UCSD-AML1 (cell line): ENCODE data around the gene CELF2.

Experiments
- DNase-seq: peaks from one replicate; lab custom pipeline; 2025; ENCODE audit not compliant: unreplicated experiment; lab: John Stamatoyannopoulos, UW

CELF2 gene

DNA sequence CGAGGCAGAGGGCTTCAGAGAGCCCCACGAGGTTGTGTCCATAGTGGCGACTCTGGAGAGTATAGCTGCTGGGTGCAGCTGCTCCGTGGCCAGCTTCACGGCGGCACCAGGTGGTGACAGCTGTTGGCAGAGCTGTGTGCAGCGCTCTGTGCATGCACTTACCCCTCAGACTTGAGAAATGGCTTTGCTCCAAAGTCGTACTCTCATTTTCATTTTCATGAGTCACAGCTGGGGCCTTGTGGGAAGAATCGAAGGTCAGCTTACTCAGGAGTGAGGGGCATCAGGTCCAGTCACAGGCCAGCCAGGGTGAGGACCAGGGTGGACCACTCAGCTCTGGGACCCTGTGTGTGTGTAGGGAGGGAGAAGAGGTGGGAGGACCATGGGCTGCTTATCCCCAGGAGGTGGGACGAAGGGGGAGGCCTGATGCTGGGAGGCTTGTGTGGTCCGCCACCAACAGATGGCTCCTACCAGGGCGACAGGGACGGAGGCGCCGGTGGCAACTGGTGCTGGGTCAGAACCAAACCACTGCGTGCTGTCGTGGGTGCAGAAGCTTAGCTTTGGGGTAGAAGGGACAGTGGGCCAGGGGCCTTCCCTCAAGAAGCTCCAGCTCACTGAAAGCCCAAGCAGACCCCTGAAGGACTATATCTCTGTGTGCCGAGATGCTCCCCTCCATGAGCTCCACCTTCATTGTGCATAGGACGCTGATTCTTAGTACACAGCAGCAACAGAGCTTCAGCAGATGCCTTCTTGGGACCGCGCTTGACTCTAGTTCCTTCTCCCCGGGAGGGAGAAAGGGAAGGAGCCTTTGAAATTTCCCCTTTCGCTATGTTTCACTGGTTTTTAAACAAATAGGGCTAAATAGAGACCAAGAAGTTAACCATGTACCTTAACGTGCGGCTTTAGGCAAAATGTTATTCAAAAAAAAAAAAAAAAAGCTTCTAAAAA is 225.0 kb downstream of the CELF2 start:
- no peak for DNase-seq

GRCh38 chr10:11243425-11244222 is 226.0 kb downstream of the CELF2 start:
- DNase-seq: no peak

- DNase-seq: no peak
Measured at GRCh38 chr10:11245095-11245479, 227.4 kb downstream of the CELF2 start.

GRCh38 chr10:11245510-11245909 is 227.8 kb downstream of the CELF2 start:
- DNase-seq: no peak

DNA sequence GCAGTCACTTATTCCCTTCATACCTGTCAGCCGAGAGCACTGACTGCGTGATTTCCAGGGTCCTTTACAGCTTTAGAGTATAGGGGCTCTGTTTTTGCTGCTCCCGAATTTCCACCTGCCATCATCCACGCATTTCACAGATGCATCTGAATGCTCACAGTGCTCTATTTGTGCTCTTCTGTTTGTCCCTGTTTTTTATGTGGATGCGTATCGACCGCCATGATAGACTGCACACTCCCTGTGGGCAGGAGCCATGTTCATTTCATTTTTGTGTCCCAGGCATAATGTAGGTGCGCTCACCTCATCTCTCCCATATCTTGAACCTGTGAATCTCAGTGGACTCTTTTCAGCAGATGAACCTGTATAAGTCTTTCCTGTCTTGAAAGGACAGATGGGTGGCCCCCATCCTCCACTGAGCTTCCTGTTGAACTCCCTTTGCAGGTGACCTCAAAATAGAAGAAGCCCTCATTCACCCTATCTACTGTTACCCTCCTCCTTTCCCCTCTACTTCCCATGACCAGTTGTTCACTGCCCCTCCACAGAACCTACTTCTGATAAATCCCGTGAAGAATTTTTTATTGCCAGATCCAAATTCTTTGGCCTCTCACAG is 228.4 kb downstream of the CELF2 start:
- no peak for DNase-seq

- DNase-seq: no peak
Measured at GRCh38 chr10:11246752-11247467, 229.2 kb downstream of the CELF2 start.

- no peak for DNase-seq
Measured at GRCh38 chr10:11249152-11249807, 231.6 kb downstream of the CELF2 start.

GRCh38 chr10:11249808-11250195 is 232.1 kb downstream of the CELF2 start:
- no peak for DNase-seq

DNA sequence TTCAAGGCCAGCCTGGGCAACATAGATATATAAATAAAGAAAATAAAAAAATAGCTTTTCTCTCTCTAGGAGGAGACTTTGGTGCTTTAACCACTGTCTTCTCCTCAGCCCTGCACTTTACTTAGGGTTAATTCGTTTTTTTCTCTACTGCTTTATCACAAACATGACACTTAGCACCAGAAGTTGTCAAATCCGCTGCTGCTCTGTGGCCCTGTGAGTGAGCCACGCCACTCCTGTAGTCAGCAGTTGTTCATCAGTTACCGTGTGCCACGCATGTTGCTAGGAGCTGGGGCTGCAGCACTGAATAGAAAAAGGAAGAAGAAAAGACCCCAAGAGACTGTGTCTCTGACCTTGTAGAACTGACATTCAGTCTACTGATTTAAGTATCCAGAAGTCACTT is 232.6 kb downstream of the CELF2 start:
- no peak for DNase-seq

DNA sequence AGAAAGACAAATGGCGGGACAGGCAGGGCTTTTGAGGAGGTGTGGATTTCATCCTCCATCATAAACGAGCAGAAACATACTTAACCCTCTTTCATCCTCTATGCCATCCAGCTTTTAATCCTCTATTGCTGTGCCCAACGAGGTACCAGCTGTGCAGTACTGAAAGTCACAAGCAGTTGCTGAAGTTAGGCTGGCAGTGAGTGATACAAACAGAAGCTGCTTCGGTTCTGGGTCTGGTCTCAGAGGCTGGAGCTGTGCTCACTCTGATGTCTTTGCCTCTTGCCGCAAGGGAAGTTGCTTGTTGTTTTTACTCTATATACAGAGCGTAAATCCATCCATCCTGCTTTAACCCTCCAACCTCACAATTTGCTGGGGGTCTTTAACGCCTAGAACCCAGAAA is 235.2 kb downstream of the CELF2 start:
- DNase-seq: no peak

DNA sequence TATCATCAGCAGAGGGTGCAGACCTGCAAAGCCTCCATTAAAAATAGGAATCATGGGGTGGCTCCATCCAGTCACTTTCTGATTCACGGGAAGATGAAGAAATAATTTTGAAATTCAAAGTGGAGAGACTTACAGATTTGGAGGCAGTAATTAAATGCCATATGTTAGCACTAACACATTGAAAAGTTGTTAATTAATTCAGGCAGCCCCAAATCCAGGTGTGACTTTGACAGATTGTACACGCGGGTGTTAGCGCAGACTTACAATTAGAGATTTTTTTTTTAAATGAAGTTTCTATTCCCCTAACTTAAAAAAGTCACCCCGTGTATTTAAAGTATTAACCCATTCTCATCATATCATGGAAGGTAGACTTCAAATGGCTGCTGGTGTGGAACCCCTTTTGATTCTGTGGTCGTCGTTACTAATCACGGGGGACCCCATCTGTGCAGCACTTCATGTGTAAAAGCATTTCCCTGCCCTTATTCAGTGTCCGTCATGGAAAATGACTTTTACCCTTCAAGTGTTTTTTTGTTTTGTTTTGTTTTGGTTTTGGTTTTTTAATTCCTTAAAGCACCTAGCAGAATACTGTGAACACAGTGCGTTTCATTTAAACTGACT is 235.8 kb downstream of the CELF2 start:
- no peak for DNase-seq

DNA sequence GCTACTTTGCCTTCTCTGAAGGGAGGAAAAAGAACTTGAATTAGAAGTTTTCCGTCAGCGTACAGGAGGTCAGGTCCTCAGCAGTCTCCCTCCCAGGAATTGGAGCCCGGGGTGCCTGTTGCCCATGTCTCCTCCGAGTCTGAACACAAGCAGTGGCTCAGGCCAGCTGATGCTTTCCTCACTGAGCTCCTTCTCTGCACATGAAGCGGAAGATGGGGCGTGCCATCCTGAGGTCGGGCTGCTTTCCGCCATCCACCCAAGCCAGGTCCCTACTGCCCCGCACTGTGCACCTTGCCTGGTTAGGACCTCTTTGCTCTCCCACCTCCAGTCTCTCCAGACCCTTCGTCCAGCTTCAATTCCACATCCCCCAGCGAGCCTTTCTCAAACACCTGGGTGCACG is 237.5 kb downstream of the CELF2 start:
- DNase-seq: no peak

- DNase-seq: no peak
Measured at GRCh38 chr10:11255796-11256444, 238.2 kb downstream of the CELF2 start.

GRCh38 chr10:11256896-11257295 is 239.2 kb downstream of the CELF2 start:
- DNase-seq: no peak

- no peak for DNase-seq
Measured at GRCh38 chr10:11257440-11258090, 239.9 kb downstream of the CELF2 start.

- no peak for DNase-seq
Measured at GRCh38 chr10:11260170-11260569, 242.5 kb downstream of the CELF2 start.

DNA sequence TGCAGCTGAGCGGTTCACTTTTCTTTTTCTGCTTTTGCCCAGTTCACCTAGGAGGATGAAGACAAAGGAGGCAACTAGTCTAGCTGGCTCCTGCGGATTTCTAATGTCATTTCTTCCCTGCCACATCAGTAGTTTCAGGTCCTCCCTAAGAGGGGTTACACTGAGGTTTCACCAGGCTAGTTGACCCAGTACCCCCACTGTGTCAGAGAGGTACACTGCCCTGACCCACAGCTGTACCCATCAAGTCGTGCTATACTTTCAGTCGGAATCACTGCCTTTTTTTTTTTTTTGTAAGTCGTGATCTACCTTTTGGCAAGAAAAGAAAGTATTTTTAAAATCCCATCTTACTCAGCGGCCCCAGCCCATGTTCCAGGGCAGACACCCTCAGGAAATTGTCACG is 243.5 kb downstream of the CELF2 start:
- no peak for DNase-seq

DNA sequence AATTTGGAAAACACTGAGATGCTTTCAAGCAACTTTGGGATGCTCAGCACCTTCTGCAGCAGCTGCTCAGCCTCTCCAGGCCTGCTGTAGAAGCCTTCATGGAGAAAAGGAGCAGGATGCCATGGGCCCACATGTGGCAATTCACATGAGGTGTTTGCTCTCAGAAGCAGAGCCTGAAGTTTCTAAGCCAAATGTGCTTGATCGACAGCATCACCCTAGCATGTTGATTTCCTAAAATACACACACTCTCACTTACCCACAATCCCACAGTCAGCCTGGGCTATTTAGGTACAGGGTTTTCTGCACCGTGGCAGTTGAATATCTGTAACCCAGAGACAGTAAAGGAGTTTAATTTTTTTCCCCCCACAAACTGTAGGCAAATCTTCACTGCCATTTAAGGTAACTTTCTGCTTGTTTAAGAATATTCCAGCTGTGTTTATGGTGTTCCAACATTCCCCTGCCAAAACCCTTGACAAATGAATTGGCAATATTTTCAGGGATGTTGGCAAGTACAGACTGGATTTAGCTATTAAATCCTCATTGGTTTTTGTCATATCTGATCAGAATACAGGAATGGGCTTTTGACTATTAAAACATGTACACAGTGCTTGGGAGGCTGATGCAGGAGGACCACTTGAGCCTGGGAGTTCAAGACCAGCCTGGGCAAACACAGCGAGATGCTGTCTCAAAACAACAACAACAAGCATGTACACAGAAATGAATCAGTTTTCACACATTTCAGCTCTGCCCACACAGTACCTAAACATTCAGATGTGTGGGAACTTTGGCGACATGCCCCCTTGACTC is 244.2 kb downstream of the CELF2 start:
- DNase-seq: no peak
